Stimulated activated CD8-positive, alpha-beta memory T cell treated with anti-CD3 and anti-CD28 coated beads, Interleukin-12 subunit alpha, Interleukin-12 subunit beta, amount 100 ng/mL, for 24 hours (primary cell): ENCODE data around the gene POU2F3.

Source experiments
- DNase-seq: peaks from one replicate; pipeline ENCODE4 v3.0.0-alpha.2; 2020; ENCODE audit errors: extremely low read depth

POU2F3 gene

GRCh38 chr11:120316880-120317688 is 77.1 kb downstream of the POU2F3 start:
- no peak for DNase-seq

- DNase-seq: no peak
These were observed 77.9 kb downstream of the POU2F3 start for GRCh38 chr11:120317689-120318480.

GRCh38 chr11:120318906-120319305 is 79.0 kb downstream of the POU2F3 start:
- DNase-seq: no peak

GRCh38 chr11:120324932-120325810 is 85.2 kb downstream of the POU2F3 start, which contains the start of gene TLCD5:
Gene TLCD5 (plus strand): TSS chr11:120325299. CDS start chr11:120327442, 2,143 bp downstream.
- no peak for DNase-seq

GRCh38 chr11:120326228-120326627 is 86.3 kb downstream of the POU2F3 start:
- DNase-seq: no peak

- DNase-seq: no peak
These were observed 86.9 kb downstream of the POU2F3 start for GRCh38 chr11:120326845-120327281.

GRCh38 chr11:120327311-120327710 is 87.4 kb downstream of the POU2F3 start:
- no peak for DNase-seq

- no peak for DNase-seq
These were observed 89.6 kb downstream of the POU2F3 start for GRCh38 chr11:120329556-120329955.

- no peak for DNase-seq
These were observed 90.1 kb downstream of the POU2F3 start for GRCh38 chr11:120330045-120330444.

- no peak for DNase-seq
These were observed 91.5 kb downstream of the POU2F3 start for GRCh38 chr11:120331301-120331996.

GRCh38 chr11:120332822-120333716 is 93.1 kb downstream of the POU2F3 start:
- no peak for DNase-seq

- DNase-seq: no peak
These were observed 93.9 kb downstream of the POU2F3 start for GRCh38 chr11:120333801-120334200.

GRCh38 chr11:120334332-120334731 is 94.4 kb downstream of the POU2F3 start:
- no peak for DNase-seq

GRCh38 chr11:120334894-120335462 is 95.0 kb downstream of the POU2F3 start:
- no peak for DNase-seq

- DNase-seq: no peak
These were observed 95.6 kb downstream of the POU2F3 start for GRCh38 chr11:120335556-120335907.

- peak; percentile 73 for DNase-seq
These were observed 96.1 kb downstream of the POU2F3 start, which contains the start of gene ARHGEF12 for GRCh38 chr11:120335908-120336640. Gene ARHGEF12 (plus strand): TSS chr11:120336413. CDS start chr11:120337244, 831 bp downstream.

GRCh38 chr11:120336641-120337354 is 96.9 kb downstream of the POU2F3 start:
- no peak for DNase-seq

GRCh38 chr11:120337355-120338106 is 97.6 kb downstream of the POU2F3 start:
- DNase-seq: no peak
